Activated T-helper 9 cell treated with anti-CD3 and anti-CD28 coated beads, Interleukin-2, amount 50 U/mL, for 16 hours (primary cell): ENCODE measurements around the gene LRCH3.

Experiments
- DNase-seq: peaks from one replicate; pipeline ENCODE4 v3.0.0-alpha.2; 2020; ENCODE audit warnings: low read depth

LRCH3 gene

GRCh38 chr3:197936819-197937384 is 145.8 kb downstream of the LRCH3 start:
- DNase-seq: no peak
